Measurements from ENCODE around the gene ASCC3. TPM values are rescaled to one million over a fixed set of nuclear protein-coding genes. Genes with fewer than 3 reads are reported as not detected.

The ASCC3 gene
- total RNA-seq, 2 experiments from 2014 or later, result 55.9 to 58.4 TPM

DNA sequence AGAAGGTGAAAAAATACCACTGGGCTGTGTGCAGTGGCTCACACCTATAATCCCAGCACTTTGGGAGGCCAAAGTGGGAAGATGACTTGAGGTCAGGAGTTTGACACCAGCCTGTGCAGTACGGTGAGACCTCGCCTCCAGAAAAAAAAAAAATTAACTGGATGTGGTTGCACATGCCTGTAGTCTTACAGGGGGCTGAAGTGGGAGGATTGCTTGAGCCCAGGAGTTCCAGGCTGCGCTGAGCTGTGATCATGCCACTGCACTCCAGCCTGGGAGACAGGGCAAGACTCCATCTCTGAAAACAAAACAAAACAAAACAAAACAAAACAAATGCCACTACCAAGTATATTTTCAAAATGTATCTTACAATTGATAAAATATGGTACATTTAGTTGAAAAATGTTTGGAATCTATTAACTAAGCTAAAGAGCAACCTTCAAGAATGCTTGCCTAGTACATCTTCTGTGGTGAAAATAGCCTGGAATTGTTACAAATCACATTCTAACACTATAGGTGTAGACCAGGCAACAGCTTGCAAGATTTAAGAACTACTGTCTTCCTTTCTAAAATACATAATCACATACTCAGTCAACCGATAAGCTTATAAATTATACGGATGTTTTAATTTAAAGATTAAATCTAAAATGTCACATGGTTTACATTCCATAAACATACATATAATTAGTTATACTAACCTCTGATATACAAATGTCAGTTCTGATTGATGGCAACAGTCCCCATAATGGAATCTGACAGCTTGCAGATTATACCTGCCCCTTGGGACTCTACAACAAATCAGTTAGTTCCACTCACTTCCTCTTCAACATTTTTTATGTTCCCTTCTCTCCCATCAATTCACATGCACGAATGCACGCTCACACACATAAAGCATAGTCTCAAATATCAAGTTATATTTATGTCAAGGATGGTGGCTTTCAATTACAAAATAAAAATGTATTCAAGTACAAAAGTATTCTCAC is 150.8 kb downstream of the ASCC3 start:
- H3K9me3 Mint-ChIP-seq, result no peaks in the 10 kb centered on the region
- H3K4me3 Mint-ChIP-seq, result no peak overlapping the region
- intact Hi-C loops (cut with micrococcal nuclease), result no loop called here
- CTCF ChIA-PET, result no interaction called here
- H3K36me3 Mint-ChIP-seq (ENCODE audit: low read depth), result peaks cover 6% of the 10 kb centered on the region
- no peak for DNase-seq
- H3K27me3 Mint-ChIP-seq (ENCODE audit: low read depth), result no peaks in the 10 kb centered on the region
- no peak overlapping the region for H3K27ac Mint-ChIP-seq
- H3K4me1 Mint-ChIP-seq (ENCODE audit: low read depth), result no peaks in the 10 kb centered on the region

- H3K27ac Mint-ChIP-seq, result no peak overlapping the region
- intact Hi-C loops (cut with micrococcal nuclease), result no loop called here
- peaks cover 2% of the 10 kb centered on the region for H3K9me3 Mint-ChIP-seq
- peaks cover 24% of the 10 kb centered on the region for H3K36me3 Mint-ChIP-seq (ENCODE audit: low read depth)
- H3K4me1 Mint-ChIP-seq (ENCODE audit: low read depth), result peaks cover 11% of the 10 kb centered on the region
- H3K4me3 Mint-ChIP-seq, result no peak overlapping the region
- H3K27me3 Mint-ChIP-seq (ENCODE audit: low read depth), result no peaks in the 10 kb centered on the region
- CTCF ChIA-PET, result no interaction called here
- no peak for DNase-seq
Measured at GRCh38 chr6:100726666-100727065, 154.5 kb downstream of the ASCC3 start.

- intact Hi-C loops (cut with micrococcal nuclease), result loop anchor here (5.0 kb wide), 1 partner anchor 607 kb away; no protein-coding TSS in a partner anchor
- no peak for DNase-seq
- peaks cover 24% of the 10 kb centered on the region for H3K36me3 Mint-ChIP-seq (ENCODE audit: low read depth)
- no peak overlapping the region for H3K27ac Mint-ChIP-seq
- peaks cover 23% of the 10 kb centered on the region for H3K4me1 Mint-ChIP-seq (ENCODE audit: low read depth)
- CTCF ChIA-PET, result no interaction called here
- H3K9me3 Mint-ChIP-seq, result peaks cover 2% of the 10 kb centered on the region
- no peaks in the 10 kb centered on the region for H3K27me3 Mint-ChIP-seq (ENCODE audit: low read depth)
- no peak overlapping the region for H3K4me3 Mint-ChIP-seq
Measured at GRCh38 chr6:100724696-100725095, 156.4 kb downstream of the ASCC3 start.

DNA sequence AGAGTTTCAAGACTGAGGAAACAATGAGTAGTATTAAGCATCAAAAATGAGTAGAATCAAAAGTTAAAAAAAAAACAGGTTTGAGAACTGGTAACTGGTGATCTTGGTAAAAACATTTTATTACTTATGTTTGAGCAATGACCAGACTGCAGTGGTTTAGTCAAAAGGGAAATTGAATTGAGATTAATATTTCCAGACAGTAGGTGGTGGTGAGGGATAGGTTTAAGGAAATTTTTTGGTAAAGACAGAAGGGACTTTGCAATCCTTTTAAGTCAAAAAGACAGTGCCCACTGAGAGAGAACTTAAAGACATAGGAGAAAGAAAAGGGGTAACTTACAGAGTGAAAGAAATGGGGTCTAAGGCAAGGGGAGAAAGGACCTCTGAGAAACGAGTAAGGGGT is 156.9 kb downstream of the ASCC3 start:
- Mint-ChIP-seq H3K27me3 (ENCODE audit: low read depth) (no peaks in the 10 kb centered on the region), H3K27ac (no peak overlapping the region), H3K4me3 (no peak overlapping the region), H3K4me1 (ENCODE audit: low read depth) (peaks cover 23% of the 10 kb centered on the region), H3K9me3 (peaks cover 2% of the 10 kb centered on the region), H3K36me3 (ENCODE audit: low read depth) (peaks cover 24% of the 10 kb centered on the region)
- DNase-seq, result no peak
- CTCF ChIA-PET, result interaction anchor here (0.6 kb wide), 1 partner anchor 139 kb away, joined by 3 read pairs; no protein-coding TSS in a partner anchor
- intact Hi-C loops (cut with micrococcal nuclease), result loop anchor here (5.0 kb wide), 1 partner anchor 607 kb away; no protein-coding TSS in a partner anchor

- CTCF ChIA-PET, result no interaction called here
- no peak overlapping the region for H3K27ac Mint-ChIP-seq
- intact Hi-C loops (cut with micrococcal nuclease), result loop anchor here (5.0 kb wide), 1 partner anchor 604 kb away; no protein-coding TSS in a partner anchor
- DNase-seq, result no peak
- peaks cover 29% of the 10 kb centered on the region for H3K36me3 Mint-ChIP-seq (ENCODE audit: low read depth)
- H3K4me1 Mint-ChIP-seq (ENCODE audit: low read depth), result peaks cover 23% of the 10 kb centered on the region
- H3K27me3 Mint-ChIP-seq (ENCODE audit: low read depth), result no peaks in the 10 kb centered on the region
- no peak overlapping the region for H3K4me3 Mint-ChIP-seq
- H3K9me3 Mint-ChIP-seq, result peaks cover 2% of the 10 kb centered on the region
Measured at GRCh38 chr6:100721256-100721655, 159.9 kb downstream of the ASCC3 start.

GRCh38 chr6:100719883-100720682 is 161.0 kb downstream of the ASCC3 start:
- no peak overlapping the region for H3K27ac Mint-ChIP-seq
- no peak overlapping the region for H3K4me3 Mint-ChIP-seq

DNA sequence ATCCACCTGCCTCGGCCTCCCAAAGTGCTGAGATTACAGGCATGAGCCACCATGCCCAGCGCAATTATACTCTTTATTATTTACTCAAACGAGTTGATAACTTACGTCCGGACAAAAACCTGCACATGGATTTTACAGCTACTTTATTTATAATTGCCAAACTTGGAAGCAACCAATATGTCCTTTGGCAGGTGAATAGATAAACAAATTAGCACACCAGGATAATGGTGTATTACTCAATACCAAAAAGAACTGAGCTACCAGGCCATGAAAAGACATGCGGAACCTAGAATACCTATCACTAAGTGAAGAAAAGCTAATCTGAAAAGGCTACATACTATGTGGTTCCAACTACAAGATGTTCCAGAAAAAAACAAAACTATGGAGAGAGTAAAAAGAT is 168.1 kb downstream of the ASCC3 start:
- H3K4me1 Mint-ChIP-seq (ENCODE audit: low read depth), result peaks cover 2% of the 10 kb centered on the region
- H3K36me3 Mint-ChIP-seq (ENCODE audit: low read depth), result peaks cover 21% of the 10 kb centered on the region
- no peak for DNase-seq
- no peaks in the 10 kb centered on the region for H3K27me3 Mint-ChIP-seq (ENCODE audit: low read depth)
- intact Hi-C loops (cut with micrococcal nuclease), result no loop called here
- no peak overlapping the region for H3K4me3 Mint-ChIP-seq
- CTCF ChIA-PET, result no interaction called here
- H3K9me3 Mint-ChIP-seq, result no peaks in the 10 kb centered on the region
- no peak overlapping the region for H3K27ac Mint-ChIP-seq

More at GRCh38 chr6:100719883-100720682, 161.0 kb downstream of the ASCC3 start:
- H3K27me3 Mint-ChIP-seq (ENCODE audit: low read depth), result no peaks in the 10 kb centered on the region
- CTCF ChIA-PET, result interaction anchor here (1.1 to 1.3 kb wide), 2 partner anchors 9 to 53 kb away, joined by 4 read pairs; no protein-coding TSS in a partner anchor
- H3K4me1 Mint-ChIP-seq (ENCODE audit: low read depth), result peaks cover 23% of the 10 kb centered on the region
- DNase-seq, result no peak
- peaks cover 27% of the 10 kb centered on the region for H3K36me3 Mint-ChIP-seq (ENCODE audit: low read depth)
- H3K9me3 Mint-ChIP-seq, result peaks cover 2% of the 10 kb centered on the region
- intact Hi-C loops (cut with micrococcal nuclease), result loop anchor here (1.0 to 5.0 kb wide), 2 partner anchors 42 to 603 kb away; no protein-coding TSS in a partner anchor

GRCh38 chr6:100706491-100706890 is 174.6 kb downstream of the ASCC3 start:
- no peak for DNase-seq
- Mint-ChIP-seq H3K4me3 (no peak overlapping the region), H3K36me3 (ENCODE audit: low read depth) (peaks cover 35% of the 10 kb centered on the region), H3K27me3 (ENCODE audit: low read depth) (no peaks in the 10 kb centered on the region), H3K9me3 (peaks cover 12% of the 10 kb centered on the region), H3K4me1 (ENCODE audit: low read depth) (peaks cover 12% of the 10 kb centered on the region), H3K27ac (no peak overlapping the region)
- intact Hi-C loops (cut with micrococcal nuclease), result no loop called here
- CTCF ChIA-PET, result interaction anchor here (0.7 kb wide), 1 partner anchor 411 kb away, joined by 4 read pairs; no protein-coding TSS in a partner anchor

DNA sequence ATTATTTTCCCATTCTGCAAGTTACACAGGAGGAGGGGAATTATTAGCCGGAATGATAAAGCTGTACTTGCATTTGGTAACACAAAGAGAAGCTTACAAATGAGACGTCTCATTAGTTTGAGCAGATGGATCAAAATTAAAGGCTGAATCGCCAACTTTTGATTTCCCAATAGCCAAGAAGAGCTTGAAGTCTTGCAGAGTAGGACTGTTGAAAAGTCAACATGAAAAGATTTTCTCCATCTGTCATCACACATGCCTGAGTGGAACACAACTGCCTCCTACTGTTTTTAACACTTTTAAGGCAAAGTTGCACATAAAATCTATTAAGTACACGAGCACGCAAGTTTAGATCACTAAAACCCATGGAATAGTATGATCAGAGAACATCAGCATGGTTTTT is 176.2 kb downstream of the ASCC3 start:
- H3K9me3 Mint-ChIP-seq, result peaks cover 20% of the 10 kb centered on the region
- intact Hi-C loops (cut with micrococcal nuclease), result no loop called here
- peaks cover 47% of the 10 kb centered on the region for H3K36me3 Mint-ChIP-seq (ENCODE audit: low read depth)
- no peaks in the 10 kb centered on the region for H3K27me3 Mint-ChIP-seq (ENCODE audit: low read depth)
- CTCF ChIA-PET, result no interaction called here
- DNase-seq, result no peak
- peaks cover 15% of the 10 kb centered on the region for H3K4me1 Mint-ChIP-seq (ENCODE audit: low read depth)
- no peak overlapping the region for H3K4me3 Mint-ChIP-seq
- H3K27ac Mint-ChIP-seq, result no peak overlapping the region

GRCh38 chr6:100701728-100702127 is 179.4 kb downstream of the ASCC3 start:
- no peaks in the 10 kb centered on the region for H3K27me3 Mint-ChIP-seq (ENCODE audit: low read depth)
- DNase-seq, result peak; percentile 28
- peaks cover 14% of the 10 kb centered on the region for H3K4me1 Mint-ChIP-seq (ENCODE audit: low read depth)
- H3K36me3 Mint-ChIP-seq (ENCODE audit: low read depth), result peaks cover 55% of the 10 kb centered on the region
- peaks cover 27% of the 10 kb centered on the region for H3K9me3 Mint-ChIP-seq
- CTCF ChIA-PET, result interaction anchor here (0.6 kb wide), 1 partner anchor 17 kb away, joined by 3 read pairs; no protein-coding TSS in a partner anchor
- H3K27ac Mint-ChIP-seq, result peak overlapping the region; percentile 79
- intact Hi-C loops (cut with micrococcal nuclease), result no loop called here
- H3K4me3 Mint-ChIP-seq, result no peak overlapping the region

- Mint-ChIP-seq H3K36me3 (ENCODE audit: low read depth) (peaks cover 43% of the 10 kb centered on the region), H3K9me3 (peaks cover 27% of the 10 kb centered on the region)
- CTCF ChIA-PET, result no interaction called here
Measured at GRCh38 chr6:100700009-100700408, 181.1 kb downstream of the ASCC3 start.

GRCh38 chr6:100695445-100695844 is 185.7 kb downstream of the ASCC3 start:
- Mint-ChIP-seq H3K36me3 (ENCODE audit: low read depth) (peaks cover 16% of the 10 kb centered on the region), H3K4me1 (ENCODE audit: low read depth) (no peaks in the 10 kb centered on the region), H3K9me3 (peaks cover 8% of the 10 kb centered on the region), H3K27ac (no peak overlapping the region), H3K4me3 (no peak overlapping the region), H3K27me3 (ENCODE audit: low read depth) (no peaks in the 10 kb centered on the region)
- DNase-seq, result no peak
- CTCF ChIA-PET, result no interaction called here
- intact Hi-C loops (cut with micrococcal nuclease), result no loop called here

More at GRCh38 chr6:100700009-100700408, 181.1 kb downstream of the ASCC3 start:
- no peaks in the 10 kb centered on the region for H3K27me3 Mint-ChIP-seq (ENCODE audit: low read depth)
- H3K27ac Mint-ChIP-seq, result no peak overlapping the region
- intact Hi-C loops (cut with micrococcal nuclease), result no loop called here
- H3K4me1 Mint-ChIP-seq (ENCODE audit: low read depth), result peaks cover 14% of the 10 kb centered on the region
- H3K4me3 Mint-ChIP-seq, result no peak overlapping the region
- no peak for DNase-seq

All from activated naive CD4-positive, alpha-beta T cell treated with anti-CD3 and anti-CD28 coated beads for 36 hours (primary cell).